Skeletal muscle tissue (tissue), 4 donors: ENCODE data around the gene TAF6L. TPM values are rescaled to one million over a fixed set of nuclear protein-coding genes. Genes with fewer than 3 reads are reported as not detected.

Experiments used
- H3K27ac ChIP-seq: one replicate; pipeline ENCODE4 v1.7.0; 2013; ENCODE audit warnings: mild to moderate bottlenecking, low read depth, low read length, inconsistent platforms
- H3K27me3 ChIP-seq, 3 donors: one replicate each; pipeline ENCODE4 v1.7.0; 2013; ENCODE audit warnings: low read length in 3 of 3; ENCODE audit not compliant: control insufficient read depth in 3 of 3, insufficient read depth in 3 of 3
- H3K36me3 ChIP-seq, 3 donors: one replicate each; pipeline ENCODE4 v1.7.0; 2013; ENCODE audit warnings: low read length in 3 of 3; ENCODE audit not compliant: control insufficient read depth in 3 of 3, insufficient read depth in 3 of 3
- H3K4me1 ChIP-seq, 3 donors: one replicate each; pipeline ENCODE4 v1.7.0; 2013; ENCODE audit warnings: low read length in 3 of 3, mild to moderate bottlenecking in 3 of 3; ENCODE audit not compliant: control insufficient read depth in 3 of 3, insufficient read depth in 3 of 3
- H3K4me3 ChIP-seq, 3 donors: one replicate each; pipeline ENCODE4 v1.7.0; 2013; ENCODE audit warnings: low read length in 3 of 3
- H3K9ac ChIP-seq, 3 donors: one replicate each; pipeline ENCODE4 v1.7.0; 2013; ENCODE audit warnings: low read length in 3 of 3, mild to moderate bottlenecking in 3 of 3, moderate library complexity in 2 of 3, low read depth in 1 of 3
- H3K9me3 ChIP-seq, 3 donors: one replicate each; pipeline ENCODE4 v1.7.0; 2013; ENCODE audit warnings: low read length in 3 of 3; ENCODE audit not compliant: control insufficient read depth in 3 of 3
- total RNA-seq: library from RNA; depleted of rRNA; stranded (reverse); fragments of >200 nt; gene quantifications from one replicate; pipeline ENCODE4 v1.2.3, GENCODE V29; 2014
- donor health status: Osteomylitis.

TAF6L gene, protein sequence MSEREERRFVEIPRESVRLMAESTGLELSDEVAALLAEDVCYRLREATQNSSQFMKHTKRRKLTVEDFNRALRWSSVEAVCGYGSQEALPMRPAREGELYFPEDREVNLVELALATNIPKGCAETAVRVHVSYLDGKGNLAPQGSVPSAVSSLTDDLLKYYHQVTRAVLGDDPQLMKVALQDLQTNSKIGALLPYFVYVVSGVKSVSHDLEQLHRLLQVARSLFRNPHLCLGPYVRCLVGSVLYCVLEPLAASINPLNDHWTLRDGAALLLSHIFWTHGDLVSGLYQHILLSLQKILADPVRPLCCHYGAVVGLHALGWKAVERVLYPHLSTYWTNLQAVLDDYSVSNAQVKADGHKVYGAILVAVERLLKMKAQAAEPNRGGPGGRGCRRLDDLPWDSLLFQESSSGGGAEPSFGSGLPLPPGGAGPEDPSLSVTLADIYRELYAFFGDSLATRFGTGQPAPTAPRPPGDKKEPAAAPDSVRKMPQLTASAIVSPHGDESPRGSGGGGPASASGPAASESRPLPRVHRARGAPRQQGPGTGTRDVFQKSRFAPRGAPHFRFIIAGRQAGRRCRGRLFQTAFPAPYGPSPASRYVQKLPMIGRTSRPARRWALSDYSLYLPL
- 11.5 TPM for total RNA-seq

DNA sequence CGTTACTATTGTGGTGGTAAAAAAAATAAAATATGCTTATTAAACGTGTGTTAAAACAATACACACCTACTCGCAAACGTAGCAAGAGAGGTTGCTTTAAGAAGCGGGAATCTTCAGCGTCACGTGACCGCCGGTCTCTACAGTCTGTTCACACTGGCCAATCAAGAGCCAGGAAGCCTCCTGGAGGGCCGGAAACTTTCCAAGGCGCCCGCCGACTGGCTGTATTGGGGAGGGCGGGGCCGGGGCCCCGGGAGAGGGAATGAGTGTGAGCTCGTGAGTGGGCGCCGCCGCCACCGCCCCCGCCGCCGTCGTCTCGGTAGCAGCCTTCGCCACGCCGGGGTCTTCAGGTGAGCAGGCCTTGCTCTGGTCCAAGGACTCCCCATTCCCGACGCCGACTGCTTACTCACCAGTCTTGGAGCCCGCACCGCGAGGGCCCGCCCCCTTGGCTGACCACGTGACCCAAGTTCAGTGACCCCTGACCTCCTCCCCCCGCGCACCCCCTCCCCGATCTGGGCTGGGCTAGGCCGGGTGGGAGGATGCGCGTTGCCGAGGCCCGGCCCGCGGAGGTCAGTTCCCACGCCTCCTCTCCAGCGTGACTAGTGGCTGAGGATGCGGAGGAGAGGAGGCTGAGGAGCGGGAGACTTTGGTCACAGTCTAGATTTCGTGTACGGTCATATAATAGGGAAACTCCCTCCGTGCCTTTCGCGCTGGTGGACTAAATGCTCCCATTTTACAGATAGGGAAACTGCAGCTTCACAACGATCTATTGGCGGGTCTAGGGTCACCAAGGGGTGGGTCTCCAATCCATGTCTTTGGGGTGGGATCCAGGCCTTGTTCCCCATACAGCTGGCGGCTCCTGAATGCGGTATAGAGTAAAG, at the start of gene TAF6L:
TAF6L (plus strand) TSS at position 253 of the 878 bp plus-strand sequence. CDS start 4,388 bp downstream, outside the sequence.
- Histone ChIP-seq H3K27ac (peak within 1 kb of the TSS; percentile 95), H3K9ac (peak within 1 kb of the TSS; percentile 86 to 94 (median 90)), H3K4me1 (peaks cover 16 to 27% (median 16%) of the 10 kb centered on the region in 3 donors), H3K36me3 (peaks cover 16 to 30% (median 23%) of the 10 kb centered on the region in 3 donors), H3K9me3 (no peaks in the 10 kb centered on the region), H3K4me3 (peak within 1 kb of the TSS; percentile 68 to 93 (median 74)), H3K27me3 (no peaks in the 10 kb centered on the region)

DNA sequence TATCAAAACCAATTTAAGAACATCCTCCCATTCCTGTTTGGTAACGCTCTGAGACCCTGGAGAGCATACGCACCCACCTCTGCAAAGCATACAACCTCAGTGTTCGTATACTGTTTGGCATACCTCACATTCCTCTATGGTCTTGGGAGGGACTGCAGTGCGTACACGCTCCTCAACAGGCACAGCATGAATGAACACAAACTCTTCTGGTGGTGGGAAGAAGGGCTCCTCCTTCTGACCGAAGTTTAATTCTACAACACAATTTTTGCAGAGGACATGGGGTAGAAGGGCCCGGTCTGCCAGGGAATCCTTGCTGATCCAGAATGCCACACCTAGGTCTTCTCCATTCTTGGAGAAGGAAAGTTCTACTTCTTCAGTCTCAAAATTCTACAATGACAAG, 49.2 kb upstream of the TAF6L start:
- no peaks in the 10 kb centered on the region for H3K9me3 ChIP-seq
- no peak overlapping the region for H3K27ac ChIP-seq
- no peak overlapping the region for H3K4me3 ChIP-seq
- no peaks in the 10 kb centered on the region for H3K27me3 ChIP-seq
- H3K9ac ChIP-seq = no peak overlapping the region
- H3K4me1 ChIP-seq = peaks cover 24 to 29% (median 24%) of the 10 kb centered on the region in 3 donors
- H3K36me3 ChIP-seq = peaks cover 53 to 62% (median 60%) of the 10 kb centered on the region in 3 donors

DNA sequence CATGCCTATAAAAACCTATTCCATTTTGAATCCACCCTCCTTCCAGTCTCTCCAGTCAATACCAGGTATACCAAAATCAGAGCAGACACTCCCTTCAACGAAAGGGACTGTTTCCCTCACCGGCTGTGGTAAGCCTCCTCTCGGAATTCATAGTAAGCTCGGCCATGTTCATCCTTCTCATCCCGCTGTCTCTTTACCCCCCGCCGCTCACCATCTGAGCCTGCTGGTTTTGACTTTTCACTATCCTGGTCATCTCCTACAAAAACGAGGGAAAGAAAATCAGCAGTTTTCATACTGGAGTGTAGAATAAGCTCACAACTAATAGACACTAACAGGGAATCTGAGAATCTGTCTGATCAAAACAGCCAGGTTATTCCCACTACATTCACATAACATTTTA, 47.0 kb upstream of the TAF6L start:
- Histone ChIP-seq H3K27ac (no peak overlapping the region), H3K36me3 (peaks cover 42 to 45% (median 43%) of the 10 kb centered on the region in 3 donors), H3K9me3 (no peaks in the 10 kb centered on the region), H3K4me1 (peaks cover 24 to 40% (median 24%) of the 10 kb centered on the region in 3 donors), H3K9ac (peak overlapping the region in 2 of 3 donors; percentile 90 to 97), H3K4me3 (no peak overlapping the region), H3K27me3 (no peaks in the 10 kb centered on the region)

DNA sequence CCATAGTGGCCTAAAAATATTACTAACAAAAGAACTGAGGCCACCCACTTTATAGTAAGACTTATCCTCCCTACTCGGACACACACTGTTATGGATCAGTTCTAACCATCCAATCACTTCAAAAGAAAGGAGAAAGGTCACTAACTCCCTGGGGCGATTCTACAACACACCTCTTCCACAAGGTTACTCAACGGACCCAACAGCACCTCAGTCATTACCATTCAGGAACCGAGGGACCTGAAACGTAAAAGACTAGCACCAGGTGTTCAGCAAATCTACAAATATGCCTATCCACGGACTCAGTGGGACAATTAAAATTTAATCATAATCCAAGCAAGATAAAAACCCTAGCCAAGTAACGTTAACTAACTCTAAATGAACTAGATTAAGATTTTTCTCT, 45.5 kb upstream of the TAF6L start:
- peaks cover 29 to 50% (median 32%) of the 10 kb centered on the region in 3 donors for H3K4me1 ChIP-seq
- peak overlapping the region; percentile 88 to 97 (median 95) for H3K4me3 ChIP-seq
- H3K27ac ChIP-seq = peak overlapping the region; percentile 93
- H3K9ac ChIP-seq = peak overlapping the region; percentile 90 to 98 (median 97)
- H3K36me3 ChIP-seq = peaks cover 31 to 34% (median 31%) of the 10 kb centered on the region in 3 donors
- no peaks in the 10 kb centered on the region for H3K27me3 ChIP-seq
- H3K9me3 ChIP-seq = no peaks in the 10 kb centered on the region

DNA sequence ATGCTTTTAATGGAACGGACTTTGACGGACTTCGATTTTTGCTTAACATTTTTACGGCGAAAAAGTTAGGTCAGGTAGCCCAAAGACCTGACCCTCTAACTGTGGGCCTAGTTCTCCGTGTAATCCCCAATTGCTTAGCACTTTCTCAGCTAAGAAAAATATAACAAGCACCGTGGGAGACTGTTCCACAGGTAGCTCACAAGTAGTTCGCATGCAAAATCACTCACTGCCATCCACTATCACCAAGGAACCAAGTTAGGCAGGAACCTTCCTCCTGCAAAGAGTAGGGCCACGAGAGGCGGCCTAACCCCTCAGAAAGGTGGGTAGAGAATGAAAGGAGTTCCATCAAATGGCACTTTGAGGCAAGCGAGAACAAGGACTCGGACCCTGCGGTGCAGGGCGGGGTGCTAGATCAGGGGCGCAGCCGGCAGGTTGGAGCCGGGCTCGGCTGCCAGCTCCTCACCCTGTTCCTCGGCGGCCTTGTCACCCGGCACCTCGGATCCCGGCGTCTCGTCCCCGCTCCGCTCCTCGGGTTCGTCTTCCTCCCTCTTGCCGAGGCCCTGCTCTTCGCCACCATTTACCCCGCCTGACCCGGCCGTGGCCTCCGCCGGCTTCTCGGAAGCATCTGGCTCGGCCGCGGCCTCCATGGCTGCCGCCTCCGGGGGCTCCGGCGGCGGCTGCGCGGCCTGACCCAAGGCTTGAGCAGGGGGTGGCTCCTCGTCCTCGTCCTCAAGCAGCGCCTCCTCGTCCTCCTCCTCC, 44.9 kb upstream of the TAF6L start:
- H3K4me3 ChIP-seq = peak overlapping the region; percentile 88 to 97 (median 95)
- peaks cover 33 to 55% (median 36%) of the 10 kb centered on the region in 3 donors for H3K4me1 ChIP-seq
- peak overlapping the region; percentile 90 to 98 (median 97) for H3K9ac ChIP-seq
- H3K27ac ChIP-seq = peak overlapping the region; percentile 93
- H3K36me3 ChIP-seq = peaks cover 24 to 31% (median 27%) of the 10 kb centered on the region in 3 donors
- H3K9me3 ChIP-seq = no peaks in the 10 kb centered on the region
- no peaks in the 10 kb centered on the region for H3K27me3 ChIP-seq

DNA sequence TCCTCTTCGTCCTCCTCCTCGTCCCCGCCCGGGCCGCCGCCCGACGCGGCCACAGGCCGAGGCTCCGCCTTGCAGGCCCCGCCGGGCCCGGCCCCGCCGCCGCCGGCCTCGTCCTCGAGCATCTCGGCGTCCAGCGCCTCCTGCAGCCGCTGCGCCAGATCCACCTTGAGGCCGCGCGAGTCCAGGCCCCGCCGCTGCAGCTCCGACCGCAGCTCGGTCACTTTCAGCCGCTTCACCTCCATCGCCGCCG, 44.4 kb upstream of the TAF6L start:
- peak overlapping the region; percentile 88 to 97 (median 95) for H3K4me3 ChIP-seq
- no peaks in the 10 kb centered on the region for H3K9me3 ChIP-seq
- peak overlapping the region; percentile 93 for H3K27ac ChIP-seq
- no peaks in the 10 kb centered on the region for H3K27me3 ChIP-seq
- H3K36me3 ChIP-seq = peaks cover 19 to 27% (median 22%) of the 10 kb centered on the region in 3 donors
- H3K9ac ChIP-seq = peak overlapping the region; percentile 90 to 98 (median 97)
- H3K4me1 ChIP-seq = peaks cover 33 to 55% (median 36%) of the 10 kb centered on the region in 3 donors

DNA sequence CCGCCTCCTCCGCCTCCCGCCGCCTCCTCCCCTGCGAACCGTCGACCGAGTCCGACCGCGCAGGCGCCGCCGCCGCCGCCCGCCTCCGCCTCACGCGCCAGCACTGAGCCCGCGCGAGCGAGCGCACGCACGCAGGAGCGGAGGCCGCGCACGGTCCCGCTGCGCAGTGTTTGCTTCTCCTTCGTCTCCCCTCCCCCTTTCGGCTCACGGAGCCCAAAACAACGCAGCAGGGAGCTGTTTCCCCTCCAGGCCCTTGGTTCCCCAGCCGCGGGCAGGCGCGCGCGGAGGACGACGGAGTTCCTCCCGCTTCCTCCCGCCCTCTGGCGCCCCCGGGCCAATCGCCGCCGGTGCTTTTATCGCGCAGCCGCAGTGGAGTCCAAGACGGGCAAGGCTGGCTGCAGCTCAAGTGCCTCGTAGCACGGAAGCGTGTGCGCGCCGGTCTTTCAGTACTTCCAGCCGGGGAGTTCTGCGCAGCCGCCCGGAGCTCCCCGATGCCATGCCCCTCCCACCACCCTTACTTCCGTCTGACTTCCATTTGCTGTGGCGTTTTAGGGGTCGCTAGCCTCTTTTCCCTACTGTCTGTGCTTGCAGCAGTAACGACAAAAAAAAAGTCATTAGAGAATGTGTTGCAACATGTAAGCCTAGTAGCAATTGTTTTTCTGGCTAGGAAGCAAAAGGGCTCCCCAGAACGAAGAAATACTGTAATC, 43.9 kb upstream of the TAF6L start, which contains the start of gene HNRNPUL2:
HNRNPUL2 (minus strand) TSS at position 293 of the 707 bp plus-strand sequence. CDS start 301 bp downstream, outside the sequence.
- peak within 1 kb of the TSS; percentile 88 to 99 (median 98) for H3K4me3 ChIP-seq
- no peaks in the 10 kb centered on the region for H3K27me3 ChIP-seq
- peak within 1 kb of the TSS; percentile 93 to 98 (median 97) for H3K9ac ChIP-seq
- H3K27ac ChIP-seq = peak within 1 kb of the TSS; percentile 93
- H3K36me3 ChIP-seq = peaks cover 14 to 22% (median 18%) of the 10 kb centered on the region in 3 donors
- H3K4me1 ChIP-seq = peaks cover 33 to 55% (median 36%) of the 10 kb centered on the region in 3 donors
- no peaks in the 10 kb centered on the region for H3K9me3 ChIP-seq

DNA sequence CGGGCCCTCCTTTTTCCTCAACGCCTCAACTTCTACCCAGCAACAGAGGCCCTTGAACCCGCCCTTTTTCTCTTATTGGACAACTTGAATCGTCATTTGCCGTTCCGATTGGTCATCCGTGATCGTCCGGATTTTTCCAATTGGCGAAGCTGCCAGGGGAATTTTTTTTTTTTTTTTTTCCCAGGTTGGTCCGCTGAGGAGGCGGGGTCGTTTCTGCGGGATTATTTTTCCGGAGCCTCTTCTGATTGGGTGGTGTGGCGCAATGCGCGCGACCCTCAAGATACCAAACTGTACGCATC, 43.4 kb upstream of the TAF6L start:
- Histone ChIP-seq H3K27me3 (no peaks in the 10 kb centered on the region), H3K4me3 (peak overlapping the region; percentile 88 to 99 (median 98)), H3K27ac (peak overlapping the region; percentile 93), H3K9me3 (no peaks in the 10 kb centered on the region), H3K9ac (peak overlapping the region; percentile 93 to 98 (median 97)), H3K36me3 (peaks cover 9 to 18% (median 13%) of the 10 kb centered on the region in 3 donors), H3K4me1 (peaks cover 33 to 55% (median 38%) of the 10 kb centered on the region in 3 donors)
